Endometrial microvascular endothelial cells (primary cell): ENCODE measurements around the gene EEIG1. TPM values are rescaled to one million over a fixed set of nuclear protein-coding genes. Genes with fewer than 3 reads are reported as not detected.

ENCODE experiments used
- in situ Hi-C: cut with HindIII; loops from 2 replicates; pipeline ENCODE4 v1.10.0; 2017; ENCODE audit warnings: low sequenced_read_pairs, low pct_unique_long_range_greater_than_20kb; ENCODE audit errors: inconsistent ontology term
- total RNA-seq: library from RNA; depleted of rRNA; stranded (reverse); fragments of >200 nt; gene quantifications from one replicate; pipeline ENCODE4 v1.2.3, GENCODE V29; 2015; ENCODE audit errors: inconsistent ontology term

The EEIG1 gene
- total RNA-seq, 1 donor from 2014 or later: 4.6 TPM

GRCh38 chr9:127945942-127946341, 34.8 kb downstream of the EEIG1 start:
- in situ Hi-C loops: loop anchor here (25.0 kb wide), 1 partner anchor 184 kb away; no protein-coding TSS in a partner anchor

DNA sequence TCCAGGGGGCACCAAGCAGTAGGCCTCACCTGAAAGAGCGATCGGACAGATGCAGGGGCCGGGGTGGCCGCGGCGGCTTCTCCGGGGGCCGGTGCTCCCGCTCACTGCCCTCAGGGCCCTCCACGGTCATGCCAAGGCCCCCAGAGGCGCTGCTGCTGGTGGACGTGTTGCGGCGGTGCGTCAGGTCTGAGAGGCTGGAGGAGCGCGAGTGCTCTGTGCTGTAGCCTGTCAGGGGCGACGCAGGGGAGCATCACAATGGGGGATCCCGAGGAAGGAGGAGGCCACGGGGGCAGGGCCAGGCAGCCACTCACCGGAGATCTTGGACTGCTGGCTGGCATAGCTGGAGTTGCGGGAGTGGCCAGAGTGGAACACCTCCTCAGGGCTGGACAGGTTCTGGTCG, 35.5 kb downstream of the EEIG1 start:
- in situ Hi-C loops: loop anchor here (25.0 kb wide), 1 partner anchor 183 kb away; no protein-coding TSS in a partner anchor

DNA sequence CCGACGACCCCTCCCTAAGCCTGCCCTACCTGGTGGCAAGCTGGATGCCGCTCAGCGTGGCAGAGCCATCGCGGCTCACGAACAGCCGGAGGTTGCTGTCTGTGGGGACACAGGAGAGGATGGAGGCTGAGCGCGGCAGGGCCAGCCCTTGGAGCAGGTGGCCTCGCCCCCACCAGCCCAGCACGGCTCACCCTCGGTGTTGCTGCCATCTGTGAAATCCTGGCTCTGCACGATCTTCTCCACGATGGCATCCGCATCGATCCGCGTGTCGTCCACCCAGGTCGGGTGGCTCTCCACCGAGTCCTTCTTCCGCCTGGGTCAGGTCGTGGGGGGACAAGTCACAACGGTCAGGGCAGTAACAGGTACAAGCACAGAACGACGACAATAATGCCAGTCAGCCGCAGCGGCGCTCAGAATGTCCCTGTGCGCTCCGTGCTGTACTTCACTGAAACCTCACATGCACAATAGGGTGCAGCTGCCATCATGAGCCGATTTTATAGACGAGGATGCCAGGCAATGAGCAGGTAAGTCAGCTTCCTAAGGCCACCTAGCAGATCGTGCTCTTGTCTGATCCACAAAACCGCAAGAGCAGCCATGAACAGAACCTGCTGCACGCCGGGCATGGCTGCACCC, 36.1 kb downstream of the EEIG1 start:
- in situ Hi-C loops: loop anchor here (25.0 kb wide), 1 partner anchor 182 kb away; no protein-coding TSS in a partner anchor

- in situ Hi-C loops: loop anchor here (25.0 kb wide), 1 partner anchor 181 kb away; no protein-coding TSS in a partner anchor
Measured at GRCh38 chr9:127943731-127944144, 37.1 kb downstream of the EEIG1 start.

GRCh38 chr9:127943011-127943662, 37.7 kb downstream of the EEIG1 start:
- in situ Hi-C loops: loop anchor here (25.0 kb wide), 1 partner anchor 181 kb away; no protein-coding TSS in a partner anchor

DNA sequence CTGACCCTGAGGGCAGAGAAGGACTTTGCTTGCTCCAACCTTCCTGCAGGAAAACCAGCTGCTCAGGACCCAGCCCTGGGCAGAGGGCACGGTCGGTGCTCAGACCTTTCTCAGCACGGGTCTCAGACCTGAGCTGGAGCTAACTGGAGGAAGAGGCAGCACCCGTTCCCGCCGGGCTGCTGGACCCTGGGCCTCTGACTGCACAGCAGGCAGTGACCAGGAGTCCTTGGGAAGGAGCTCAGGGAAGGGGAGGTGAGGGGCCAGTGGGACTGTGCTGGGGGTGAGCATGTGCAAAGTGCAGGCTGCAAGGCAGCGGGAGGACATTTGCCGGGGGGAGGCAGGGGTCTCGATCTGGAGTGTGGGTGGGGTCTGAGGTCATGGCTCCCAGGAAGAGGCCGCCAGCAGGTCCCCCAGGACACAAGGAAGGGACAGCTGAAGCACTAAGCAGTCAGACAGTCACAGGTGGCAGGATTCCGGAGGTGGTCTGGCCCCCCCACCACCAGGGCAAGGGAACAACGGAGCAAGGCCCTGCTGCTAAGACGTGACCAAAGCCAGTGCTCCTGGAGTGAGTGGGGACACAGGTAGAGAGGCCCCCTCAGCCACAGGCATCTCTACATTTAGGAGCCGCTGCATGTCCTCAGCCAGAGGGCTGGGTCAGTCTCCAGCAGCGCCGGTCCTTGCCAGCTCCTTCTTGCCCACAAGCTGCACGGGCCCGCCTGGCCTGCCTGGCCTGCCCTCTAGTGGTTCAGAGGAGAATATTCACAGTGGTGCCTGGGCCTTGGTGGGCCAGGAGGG, 38.4 kb downstream of the EEIG1 start:
- in situ Hi-C loops: loop anchor here (25.0 kb wide), 1 partner anchor 180 kb away; no protein-coding TSS in a partner anchor

GRCh38 chr9:127941961-127942215, 38.9 kb downstream of the EEIG1 start:
- in situ Hi-C loops: loop anchor here (25.0 kb wide), 1 partner anchor 180 kb away; no protein-coding TSS in a partner anchor

DNA sequence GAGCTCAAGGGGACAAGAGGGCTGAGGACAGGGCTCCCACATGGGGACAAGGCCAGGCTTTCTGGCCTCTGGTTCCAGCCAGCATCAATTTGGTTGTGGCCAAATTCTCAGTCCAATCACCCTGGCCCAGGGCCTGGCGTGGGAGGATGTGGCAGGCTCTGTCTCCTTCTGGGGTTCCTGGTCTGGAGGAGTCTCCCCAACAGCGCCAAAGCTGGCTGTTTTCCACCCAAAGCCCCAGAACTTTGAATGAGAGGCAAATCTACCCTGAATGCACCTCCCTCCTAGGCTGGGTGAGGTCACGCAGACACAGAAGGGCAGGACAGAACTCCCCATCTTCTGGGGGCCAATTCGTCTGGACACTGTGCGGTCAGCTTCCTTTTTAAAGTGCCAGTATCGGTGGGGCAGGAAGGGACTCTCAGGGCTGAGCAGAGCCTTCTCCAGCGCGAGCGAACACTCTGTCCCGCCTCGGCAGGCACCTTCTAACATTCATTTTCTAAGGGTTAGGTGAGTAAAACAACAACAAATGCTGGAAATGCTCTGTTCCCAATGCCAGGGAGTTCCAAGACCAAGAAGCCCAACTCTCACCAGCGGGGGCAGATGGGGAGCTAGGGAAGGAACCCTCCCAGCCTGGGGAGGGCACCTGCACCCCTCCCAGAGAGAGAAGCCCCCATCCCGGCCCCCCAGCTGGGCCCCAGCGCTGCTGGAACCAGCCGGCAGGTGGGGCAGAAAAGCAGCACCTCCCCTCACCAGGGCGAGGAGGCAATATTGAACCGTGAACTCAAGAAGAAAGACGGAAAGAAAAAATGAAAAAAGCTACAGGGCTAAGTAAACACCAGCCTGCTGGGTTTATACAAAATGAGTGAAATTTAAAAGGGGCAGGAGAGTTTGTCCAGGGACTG, 39.5 kb downstream of the EEIG1 start:
- in situ Hi-C loops: loop anchor here (25.0 kb wide), 1 partner anchor 179 kb away; no protein-coding TSS in a partner anchor

DNA sequence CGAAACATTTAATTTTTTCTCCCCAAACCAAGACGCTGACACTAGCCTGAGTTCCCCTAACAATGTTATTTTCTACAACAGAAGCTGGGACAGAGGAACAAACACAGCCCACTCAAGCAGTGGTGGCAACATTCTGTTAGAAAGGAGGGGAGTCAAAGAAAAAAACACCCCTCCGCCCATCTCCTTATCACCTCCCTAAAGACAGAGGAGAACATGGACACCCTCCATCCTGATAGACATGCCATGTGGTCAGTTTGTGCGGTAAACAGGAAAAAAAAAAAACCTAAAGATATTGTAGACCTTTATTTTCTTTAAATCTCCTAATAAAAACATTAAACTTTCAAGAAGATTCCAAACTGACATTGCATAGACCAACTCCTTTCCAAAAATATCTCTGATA, 40.2 kb downstream of the EEIG1 start:
- in situ Hi-C loops: loop anchor here (25.0 kb wide), 1 partner anchor 178 kb away; no protein-coding TSS in a partner anchor

GRCh38 chr9:127938298-127938690, 42.5 kb downstream of the EEIG1 start:
- in situ Hi-C loops: loop anchor here (25.0 kb wide), 1 partner anchor 176 kb away; no protein-coding TSS in a partner anchor

DNA sequence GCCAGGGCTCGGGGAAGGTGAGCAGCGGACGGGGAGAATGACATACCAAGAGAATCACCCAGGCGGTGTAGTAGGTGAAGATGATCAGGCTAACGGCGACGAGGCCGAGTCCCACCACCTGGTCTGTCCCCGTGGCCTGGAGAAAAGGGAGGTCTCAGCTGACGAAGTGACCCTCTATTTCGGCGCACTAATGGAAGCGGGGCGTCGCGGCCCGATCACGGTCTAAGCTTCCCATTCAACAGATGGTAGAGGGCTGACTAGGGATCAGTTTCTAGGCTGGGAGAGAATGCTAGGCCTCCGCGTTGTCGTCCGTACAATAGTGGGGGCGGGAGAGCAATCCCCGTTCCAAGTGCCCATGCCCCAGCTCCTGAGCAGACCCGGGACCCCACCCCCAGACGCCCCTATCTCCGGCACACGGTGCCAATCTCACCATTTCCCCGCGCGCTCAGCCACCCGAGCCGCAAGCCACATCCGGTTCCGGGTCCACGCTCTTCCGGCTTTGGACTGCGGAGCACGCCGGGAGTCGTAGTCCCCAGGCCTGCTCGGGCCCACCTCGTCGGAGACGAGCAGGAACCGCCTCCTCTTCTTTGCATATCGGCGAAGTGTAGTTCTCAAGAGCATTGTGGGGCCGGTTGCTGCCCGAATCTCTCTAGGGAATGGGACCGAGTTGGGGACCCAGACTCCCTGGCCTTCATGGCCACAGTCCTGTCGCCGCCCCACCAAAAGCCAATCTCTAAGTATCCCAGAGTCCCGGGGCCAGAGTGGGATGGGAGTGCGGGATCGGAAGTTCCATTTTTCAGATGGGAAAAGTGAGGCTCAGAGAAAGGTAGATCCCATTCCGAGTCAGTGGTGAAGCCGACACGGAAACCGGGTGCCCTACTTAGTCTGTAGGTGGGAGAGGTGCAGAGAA, 43.1 kb downstream of the EEIG1 start, which contains the start of gene DPM2:
Gene DPM2 (minus strand): TSS at position 467 of the 910 bp plus-strand sequence. CDS start 34 bp downstream, at position 433.
- in situ Hi-C loops: loop anchor here (25.0 kb wide), 1 partner anchor 175 kb away; no protein-coding TSS in a partner anchor

DNA sequence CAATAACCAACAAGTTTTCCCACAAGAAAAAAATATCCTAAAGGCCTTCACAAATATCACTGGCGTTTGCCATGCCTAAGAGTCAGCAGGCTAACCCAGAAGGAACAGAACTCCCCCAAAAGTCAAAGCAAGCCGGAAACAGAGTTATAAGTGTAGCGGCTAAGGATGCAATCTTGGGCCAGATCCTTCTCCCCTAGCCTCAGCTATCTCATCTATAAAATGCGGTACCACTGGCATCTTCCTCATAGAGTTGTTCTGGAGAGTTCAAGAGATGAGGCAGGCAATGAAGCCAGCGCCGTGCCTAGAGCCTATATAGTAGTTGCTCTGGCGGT, 43.8 kb downstream of the EEIG1 start:
- in situ Hi-C loops: loop anchor here (25.0 kb wide), 1 partner anchor 175 kb away; no protein-coding TSS in a partner anchor

- in situ Hi-C loops: loop anchor here (25.0 kb wide), 1 partner anchor 174 kb away; no protein-coding TSS in a partner anchor
Measured at GRCh38 chr9:127936347-127936852, 44.4 kb downstream of the EEIG1 start.

DNA sequence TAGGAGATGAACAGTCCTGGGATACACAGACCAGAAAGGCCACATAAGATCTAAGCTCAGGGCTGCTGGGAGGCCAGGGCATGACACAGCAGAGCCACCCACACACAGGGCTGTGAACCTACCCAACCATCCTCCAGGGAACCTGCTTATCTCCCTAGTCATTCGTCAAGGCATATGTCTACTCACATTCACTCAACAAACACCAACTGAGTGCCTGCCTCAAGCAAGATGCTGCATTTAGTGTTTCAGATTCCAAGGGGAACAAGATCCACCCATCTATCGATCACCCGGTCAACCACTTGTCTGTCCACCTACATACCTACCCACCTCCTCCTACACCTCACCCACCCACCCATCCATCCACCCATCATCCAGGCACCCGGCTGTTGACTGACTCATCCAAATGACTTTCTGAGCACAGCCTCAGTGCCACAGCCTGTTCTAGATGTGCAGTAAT, 45.0 kb downstream of the EEIG1 start:
- in situ Hi-C loops: loop anchor here (25.0 kb wide), 1 partner anchor 173 kb away; no protein-coding TSS in a partner anchor

DNA sequence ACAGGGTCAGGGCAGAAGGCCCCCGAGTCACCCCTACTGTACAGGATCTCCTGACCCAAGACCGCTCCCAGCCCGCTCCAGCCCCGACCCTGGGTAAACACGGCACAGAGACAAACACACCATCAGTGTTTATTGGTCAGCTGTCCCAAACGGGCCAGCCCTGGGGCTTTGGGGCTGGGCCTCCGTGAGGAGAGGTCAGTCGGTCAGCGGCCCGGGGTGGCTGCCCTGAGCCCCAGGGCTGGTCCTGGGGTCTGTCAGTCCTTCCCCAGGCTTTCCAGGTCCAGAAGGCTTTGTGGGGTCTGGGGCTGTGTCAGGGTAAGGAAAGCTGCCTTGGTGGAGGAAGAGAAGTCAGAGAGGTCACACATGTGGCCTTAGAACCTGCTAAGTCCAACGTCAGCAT, 45.8 kb downstream of the EEIG1 start:
- in situ Hi-C loops: loop anchor here (25.0 kb wide), 1 partner anchor 173 kb away; no protein-coding TSS in a partner anchor

DNA sequence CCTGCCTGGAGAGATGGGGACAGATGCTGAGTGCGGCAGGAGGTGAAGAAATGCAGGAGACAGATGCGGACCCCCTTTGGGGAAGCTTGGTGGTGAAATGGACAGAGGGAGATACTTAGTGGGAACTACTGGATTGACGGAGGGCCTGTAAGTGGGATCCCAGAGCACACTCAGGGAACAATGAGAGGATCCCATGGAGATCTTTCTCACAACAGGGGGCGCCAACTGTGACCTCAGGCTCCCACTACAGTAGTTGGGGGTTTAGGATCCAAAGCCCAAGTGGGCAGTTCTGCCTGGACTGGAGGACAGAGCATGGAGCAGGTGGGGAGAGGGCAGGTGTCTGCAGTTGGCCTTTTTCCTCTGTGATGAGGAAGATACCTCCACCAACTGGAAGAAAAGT, 46.5 kb downstream of the EEIG1 start:
- in situ Hi-C loops: loop anchor here (25.0 kb wide), 1 partner anchor 172 kb away; no protein-coding TSS in a partner anchor
